ENCODE data around the gene SLC35E2B.
"Not testable (repeated sequence)": the region's sequence is repeated elsewhere in the genome, so short reads cannot be mapped to it uniquely, and the experiment has no call there.

SLC35E2B gene

DNA sequence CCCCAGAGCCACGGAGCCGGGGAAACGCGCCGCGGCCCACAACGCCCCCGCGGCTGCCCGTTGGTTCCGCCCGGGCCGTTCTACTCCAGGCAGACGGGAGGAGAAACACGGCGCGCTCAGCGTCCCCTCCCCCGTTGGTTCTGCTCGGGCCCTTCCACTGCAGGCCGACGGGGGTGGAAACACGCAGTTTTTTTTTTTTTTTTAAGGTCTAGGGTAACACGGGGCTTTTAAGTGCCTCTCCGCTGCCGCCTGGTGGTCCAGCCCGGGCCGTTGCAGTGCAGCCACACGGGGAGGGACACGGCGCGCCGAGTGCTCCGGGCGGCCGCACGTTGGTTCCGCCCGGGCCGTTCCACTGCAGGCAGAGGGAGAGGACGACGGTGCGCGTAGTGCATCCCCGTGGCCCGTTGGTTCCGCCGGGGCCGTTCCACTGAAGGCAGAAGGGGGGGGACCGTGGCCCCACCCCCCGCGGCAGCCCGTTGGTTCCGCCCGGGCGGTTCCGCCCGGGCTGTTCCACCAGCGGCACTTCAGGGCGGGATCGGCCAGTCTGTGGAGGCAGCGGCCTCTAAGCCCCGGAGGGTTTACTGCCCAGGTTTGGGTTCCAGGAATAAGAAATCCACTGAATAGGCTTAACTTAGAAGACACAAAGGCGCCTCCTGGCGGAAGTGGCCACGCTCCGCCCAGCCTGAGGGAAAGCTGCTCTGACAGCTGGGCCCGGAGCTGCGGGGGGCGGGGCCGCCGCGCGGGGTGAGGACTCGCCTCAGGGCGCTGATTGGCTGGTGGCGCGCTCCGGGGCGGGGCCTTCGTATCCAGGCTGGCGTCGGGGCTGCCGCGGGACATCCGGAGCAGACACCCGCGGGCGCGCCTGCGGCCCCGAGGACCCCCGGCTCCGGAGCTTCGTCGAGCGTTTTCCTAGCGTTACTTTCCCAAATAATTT is at the start of gene SLC35E2B:
TSS of gene SLC35E2B (minus strand) at position 82 of the 934 bp plus-strand sequence. CDS start 16,096 bp downstream, outside the sequence.
- peak; percentile 97 for DNase-seq (ENCODE audit: low spot score)

DNA sequence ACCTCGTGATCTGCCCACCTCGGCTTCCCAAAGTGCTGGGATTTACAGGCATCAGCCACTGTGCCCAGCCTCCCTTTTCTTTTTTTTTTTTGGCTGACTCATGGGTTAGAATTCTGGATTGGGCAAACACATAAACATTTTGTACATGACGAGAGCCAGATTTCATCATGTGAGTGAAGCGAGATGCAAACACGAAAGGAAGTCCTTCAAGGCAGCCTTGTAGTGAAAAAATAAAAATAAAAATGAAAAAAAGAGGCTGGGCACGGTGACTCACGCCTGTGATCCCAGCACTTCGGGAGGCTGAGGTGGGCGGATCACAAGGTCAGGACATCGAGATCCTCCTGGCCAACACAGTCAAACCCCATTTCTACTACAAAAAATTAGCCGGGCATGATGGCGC is 48.4 kb upstream of the SLC35E2B start:
- not testable (repeated sequence) for DNase-seq (ENCODE audit: low spot score)

DNA sequence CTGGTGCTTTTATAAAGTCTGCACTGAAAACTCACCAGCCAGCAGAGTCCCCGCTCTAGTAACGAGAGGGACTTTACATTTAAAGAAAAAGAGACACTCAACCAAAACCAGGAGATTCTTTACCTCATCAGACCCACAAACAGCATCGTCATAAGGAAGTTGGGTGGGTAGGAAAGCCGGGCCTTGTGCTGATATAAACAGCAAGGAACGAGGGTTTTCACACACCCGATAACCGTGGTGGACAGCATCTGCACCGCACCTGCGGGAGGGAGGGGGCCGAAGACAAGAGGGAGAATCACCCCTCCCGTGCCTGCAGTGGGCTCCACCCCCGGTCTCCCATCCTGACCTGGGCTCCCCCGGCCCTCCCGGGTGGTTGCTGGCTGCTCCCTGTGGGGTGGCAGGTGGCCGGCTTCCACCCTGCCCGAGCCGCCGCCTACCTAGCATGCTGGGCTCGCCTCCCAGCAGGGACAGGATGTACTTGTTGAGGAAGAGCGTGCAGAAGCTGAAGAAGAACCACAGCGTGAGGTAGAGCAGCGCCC is 46.3 kb upstream of the SLC35E2B start:
- not testable (repeated sequence) for DNase-seq (ENCODE audit: low spot score)

DNA sequence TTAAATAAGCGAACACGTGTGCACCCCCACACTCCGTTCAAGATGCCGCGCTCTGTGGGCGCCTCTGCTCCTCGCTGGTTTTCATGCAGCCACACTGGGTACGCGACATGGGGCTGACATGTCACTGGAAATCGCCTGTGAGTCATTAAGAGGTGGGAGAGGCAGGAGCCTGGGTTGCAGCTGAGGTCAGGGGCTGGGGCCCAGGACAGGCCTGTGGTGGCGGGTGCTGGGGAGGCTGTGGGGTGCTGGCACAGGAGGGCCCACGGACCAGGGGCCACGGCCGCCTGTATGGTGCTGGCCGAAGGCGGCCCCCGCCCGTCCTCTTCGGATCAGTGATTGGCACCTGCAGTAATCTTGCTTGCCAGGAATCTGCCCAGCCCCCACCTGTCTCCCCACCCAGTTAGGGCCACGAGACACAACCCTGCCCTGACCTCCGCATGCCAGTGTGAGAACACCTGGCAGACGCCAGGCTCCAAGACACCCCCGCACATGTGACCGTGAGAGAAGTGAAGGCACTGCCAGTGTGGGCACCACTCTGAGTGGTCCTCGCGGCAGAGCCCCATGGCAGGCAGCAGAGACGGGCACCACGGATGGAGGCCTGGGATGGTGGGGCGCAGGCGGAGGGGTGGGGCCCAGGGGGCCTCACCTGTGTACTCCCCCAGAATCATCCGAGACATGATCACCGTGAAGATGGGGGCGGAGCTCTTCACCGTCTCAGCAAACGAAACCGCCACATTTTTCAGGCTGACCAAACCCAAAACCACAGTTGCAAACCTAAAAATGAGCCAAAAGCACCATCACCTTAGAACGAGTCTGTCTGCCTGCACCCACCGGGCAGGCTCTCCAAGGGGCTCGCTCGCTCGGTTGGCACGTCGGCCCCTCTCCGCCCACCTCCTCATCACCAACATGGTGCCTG is 45.3 kb upstream of the SLC35E2B start:
- not testable (repeated sequence) for DNase-seq (ENCODE audit: low spot score)

DNA sequence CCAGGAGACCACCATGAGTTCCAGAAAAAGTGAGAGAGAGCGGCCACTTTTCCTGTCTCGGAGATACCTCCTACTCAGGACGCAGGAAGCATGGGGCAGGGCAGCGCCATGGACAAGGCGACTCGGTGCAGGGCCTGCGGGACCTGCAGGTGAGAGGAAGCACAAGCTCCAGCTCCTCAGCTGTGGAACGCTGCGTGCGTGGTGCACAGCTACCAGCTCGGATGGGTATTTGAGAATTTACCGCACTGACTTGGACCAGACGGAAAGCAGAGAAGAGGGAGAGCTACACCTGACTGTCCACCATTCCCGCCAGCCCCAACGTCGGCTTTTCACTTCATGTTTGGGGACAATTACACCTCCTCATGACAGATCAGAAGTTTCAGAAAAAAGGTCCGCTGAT is 39.8 kb upstream of the SLC35E2B start:
- no peak for DNase-seq (ENCODE audit: low spot score)

DNA sequence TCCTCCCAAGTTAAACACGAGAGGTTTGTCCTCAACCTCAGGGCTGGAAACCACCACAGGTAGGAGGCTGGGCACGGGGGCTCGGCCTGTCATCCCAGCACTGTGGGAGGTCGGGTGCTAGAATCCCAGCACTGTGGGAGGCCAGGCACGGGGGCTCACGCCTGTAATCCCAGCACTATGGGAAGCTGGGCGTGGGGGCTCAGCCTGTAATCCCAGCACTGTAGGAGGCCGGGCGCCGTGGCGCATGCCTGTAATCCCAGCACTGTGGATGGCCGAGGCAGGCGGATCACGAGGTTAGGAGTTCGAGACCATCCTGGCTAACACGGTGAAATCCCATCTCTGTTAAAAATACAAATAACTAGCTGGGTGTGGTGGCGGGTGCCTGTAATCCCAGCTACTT is 38.3 kb upstream of the SLC35E2B start:
- DNase-seq (ENCODE audit: low spot score): no peak

DNA sequence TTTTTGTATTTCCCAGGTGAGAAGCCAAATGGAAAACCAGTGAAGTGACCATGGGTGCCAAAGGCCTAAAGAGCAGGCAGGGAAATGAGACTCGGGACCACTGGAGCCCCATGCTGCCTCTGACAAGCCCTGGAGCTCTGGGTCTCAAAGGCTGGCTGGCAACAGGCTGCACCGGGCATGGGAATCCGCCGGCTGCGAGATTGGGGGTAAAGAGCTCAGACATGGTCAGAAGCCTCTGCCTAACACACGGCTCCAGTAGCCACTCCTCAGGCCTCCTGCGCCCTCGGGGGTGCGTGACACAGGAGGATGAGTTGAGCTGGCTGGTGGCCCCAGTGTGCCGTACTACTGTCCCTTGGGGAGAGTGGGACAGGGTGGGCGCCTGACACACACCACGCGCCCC is 37.6 kb upstream of the SLC35E2B start:
- DNase-seq (ENCODE audit: low spot score): not testable (repeated sequence)

DNA sequence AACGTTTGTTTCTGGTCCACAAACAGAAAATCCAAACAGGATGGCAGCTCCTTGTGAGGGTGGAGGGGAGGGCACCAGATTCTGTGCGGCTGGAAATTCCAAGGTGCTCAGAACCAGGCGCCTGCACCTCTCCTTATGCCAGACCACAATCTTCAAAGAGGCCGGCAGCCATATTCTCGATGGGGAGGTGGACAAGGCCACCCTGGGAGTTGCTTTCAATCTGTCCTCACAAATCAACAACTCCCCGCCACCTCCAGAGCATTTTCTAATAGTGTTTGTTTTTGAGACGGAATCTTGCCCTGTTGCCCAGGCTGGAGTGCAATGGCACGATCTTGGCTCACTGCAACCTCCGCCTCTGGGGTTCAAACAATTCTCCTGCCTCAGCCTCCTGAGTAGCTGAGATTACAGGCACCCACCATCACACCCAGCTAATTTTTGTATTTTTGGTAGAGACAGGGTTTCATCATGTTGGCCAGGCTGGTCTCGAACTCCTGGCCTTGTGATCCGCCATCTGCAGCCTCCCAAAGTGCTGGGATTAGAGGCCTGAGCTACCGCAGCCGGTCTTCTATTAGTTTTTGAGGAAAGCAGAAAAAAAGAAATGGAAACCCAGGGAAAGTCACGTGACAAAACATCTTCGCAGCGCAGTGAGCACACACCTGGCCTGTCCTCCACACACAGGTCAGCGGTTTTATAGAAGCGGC is 36.7 kb upstream of the SLC35E2B start:
- not testable (repeated sequence) for DNase-seq (ENCODE audit: low spot score)

DNA sequence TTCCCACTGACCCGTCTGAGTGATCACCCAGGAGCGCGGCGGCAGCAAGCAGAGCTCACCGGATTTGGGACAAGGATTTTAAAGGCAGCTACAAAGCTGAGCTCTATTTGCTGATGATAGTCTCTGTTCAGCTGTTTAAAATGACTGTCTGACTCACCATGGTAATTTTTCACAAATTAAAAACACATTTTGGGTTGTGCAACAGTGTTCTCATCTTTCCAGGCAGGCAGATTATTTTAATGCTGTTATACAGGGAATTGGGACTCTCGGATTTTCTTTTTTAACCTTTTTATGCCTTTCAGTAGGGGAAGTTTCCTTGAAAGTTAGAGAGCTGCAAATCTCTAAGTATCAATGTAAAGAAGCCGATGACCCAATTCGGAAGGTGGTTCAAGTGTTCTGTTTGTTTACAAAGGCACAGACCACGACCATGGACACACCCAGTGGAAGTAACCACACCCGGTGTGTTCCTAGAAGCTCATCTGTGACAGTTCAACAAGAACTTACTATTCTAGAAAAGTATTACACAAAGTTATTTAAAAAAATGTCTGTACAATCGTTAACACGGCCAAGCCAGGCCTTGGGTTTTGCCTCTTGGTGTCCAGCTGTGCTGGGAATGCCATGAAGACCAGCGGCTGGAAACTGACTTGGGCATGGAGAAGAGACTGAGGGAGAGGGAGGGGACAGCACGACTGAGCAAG is 35.9 kb upstream of the SLC35E2B start:
- peak; percentile 73 for DNase-seq (ENCODE audit: low spot score)

DNA sequence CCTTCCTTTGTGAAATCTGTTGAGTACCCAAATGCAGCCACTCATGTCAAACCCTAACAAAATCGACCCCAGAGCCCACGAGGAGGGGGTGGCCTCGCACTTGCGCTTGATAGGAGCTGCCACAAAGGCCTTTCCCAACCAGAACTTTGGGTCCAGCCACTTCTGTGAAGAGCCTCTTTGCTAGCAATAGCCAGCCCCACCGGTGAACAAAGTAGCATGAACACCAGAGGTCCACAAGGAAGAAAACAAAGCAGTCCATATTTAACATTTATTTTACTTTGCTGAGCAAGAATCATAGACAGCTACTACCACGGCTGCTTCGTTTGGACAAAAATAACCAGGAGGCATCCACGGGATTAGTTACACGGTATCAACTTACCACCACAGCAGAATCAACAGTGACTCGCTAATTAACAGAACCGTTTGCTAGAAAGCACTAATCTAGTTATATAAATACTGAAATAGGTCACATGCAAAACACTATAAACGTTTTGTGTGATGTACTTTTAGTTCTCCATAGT is 34.6 kb upstream of the SLC35E2B start:
- DNase-seq (ENCODE audit: low spot score): not testable (repeated sequence)

DNA sequence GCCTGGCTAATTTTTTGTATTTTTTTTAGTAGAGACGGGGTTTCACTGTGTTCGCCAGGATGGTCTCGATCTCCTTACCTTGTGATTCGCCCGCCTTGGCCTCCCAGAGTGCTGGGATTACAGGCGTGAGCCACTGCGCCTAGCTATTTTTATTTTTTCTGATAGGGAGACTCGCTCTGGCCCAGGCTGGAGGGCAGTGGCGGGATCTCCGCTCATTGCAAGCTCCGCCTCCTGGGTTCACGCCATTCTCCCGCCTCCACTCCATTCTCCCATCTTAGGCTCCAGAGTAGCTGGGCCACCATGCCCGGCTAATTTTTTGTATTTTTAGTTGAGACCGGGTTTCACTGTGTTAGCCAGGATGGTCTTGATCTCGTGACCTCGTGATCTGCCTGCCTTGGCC is 33.5 kb upstream of the SLC35E2B start:
- DNase-seq (ENCODE audit: low spot score): not testable (repeated sequence)

DNA sequence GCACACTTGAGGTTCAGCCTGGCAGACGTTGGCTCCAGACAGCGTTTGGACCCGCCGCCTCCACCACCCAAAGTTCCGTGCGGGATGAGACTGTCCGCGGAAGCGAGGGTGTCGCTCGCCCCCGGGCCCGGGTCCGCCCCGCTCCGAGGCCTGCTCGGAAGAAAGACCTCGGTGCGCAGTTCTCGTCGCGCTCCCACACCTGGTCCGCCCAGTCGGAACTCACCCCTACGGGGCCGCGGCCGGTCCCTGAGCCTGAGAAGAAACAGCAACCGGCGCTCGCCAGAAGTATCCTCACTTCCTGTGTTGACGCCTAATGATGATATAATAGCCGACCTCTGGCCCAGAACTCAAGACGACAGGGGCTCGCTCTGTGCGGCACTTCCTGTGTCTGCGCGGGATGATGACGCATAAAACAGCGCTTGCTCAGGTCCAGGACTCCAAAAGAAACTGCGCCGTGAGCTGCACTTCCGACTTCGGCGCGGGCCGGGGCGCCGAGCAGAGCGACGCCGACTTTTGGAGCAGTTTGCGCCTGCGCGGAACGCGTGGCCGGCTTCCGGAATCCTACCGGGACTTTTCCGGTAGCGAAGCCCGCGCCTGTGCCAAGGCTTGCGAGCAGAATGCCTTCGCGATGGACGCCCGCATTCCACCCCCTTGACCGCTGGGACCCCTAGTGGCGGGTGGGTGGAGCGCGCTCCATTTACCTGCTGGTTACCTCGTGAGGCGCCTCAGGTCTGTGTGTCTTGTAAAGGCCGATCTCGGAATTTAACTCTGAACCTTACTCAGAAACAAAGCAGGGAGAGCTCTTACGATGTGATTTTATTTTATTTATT is 31.7 kb upstream of the SLC35E2B start, which contains the start of gene CDK11A:
TSS of gene CDK11A (minus strand) at position 323 of the 830 bp plus-strand sequence. CDS start 1,539 bp downstream, outside the sequence.
- peak; percentile 98 for DNase-seq (ENCODE audit: low spot score)

DNA sequence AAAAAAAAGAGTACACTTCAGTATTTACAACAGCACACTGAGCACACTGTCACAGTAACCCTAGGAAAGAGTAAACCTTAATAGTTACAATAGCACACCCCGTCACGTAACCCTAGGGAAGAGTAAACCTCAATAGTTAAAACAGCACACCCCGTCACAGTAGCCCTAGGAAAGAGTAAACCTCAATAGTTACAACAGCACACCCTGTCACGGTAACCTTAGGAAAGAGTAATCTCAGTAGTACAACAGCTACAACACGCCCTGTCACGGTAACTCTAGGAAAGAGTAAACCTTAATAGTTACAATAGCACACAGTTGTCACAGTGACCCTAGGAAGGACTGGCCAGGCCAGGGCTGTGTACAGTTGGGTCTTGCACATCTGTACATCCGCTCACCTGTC is 28.6 kb upstream of the SLC35E2B start:
- no peak for DNase-seq (ENCODE audit: low spot score)

DNA sequence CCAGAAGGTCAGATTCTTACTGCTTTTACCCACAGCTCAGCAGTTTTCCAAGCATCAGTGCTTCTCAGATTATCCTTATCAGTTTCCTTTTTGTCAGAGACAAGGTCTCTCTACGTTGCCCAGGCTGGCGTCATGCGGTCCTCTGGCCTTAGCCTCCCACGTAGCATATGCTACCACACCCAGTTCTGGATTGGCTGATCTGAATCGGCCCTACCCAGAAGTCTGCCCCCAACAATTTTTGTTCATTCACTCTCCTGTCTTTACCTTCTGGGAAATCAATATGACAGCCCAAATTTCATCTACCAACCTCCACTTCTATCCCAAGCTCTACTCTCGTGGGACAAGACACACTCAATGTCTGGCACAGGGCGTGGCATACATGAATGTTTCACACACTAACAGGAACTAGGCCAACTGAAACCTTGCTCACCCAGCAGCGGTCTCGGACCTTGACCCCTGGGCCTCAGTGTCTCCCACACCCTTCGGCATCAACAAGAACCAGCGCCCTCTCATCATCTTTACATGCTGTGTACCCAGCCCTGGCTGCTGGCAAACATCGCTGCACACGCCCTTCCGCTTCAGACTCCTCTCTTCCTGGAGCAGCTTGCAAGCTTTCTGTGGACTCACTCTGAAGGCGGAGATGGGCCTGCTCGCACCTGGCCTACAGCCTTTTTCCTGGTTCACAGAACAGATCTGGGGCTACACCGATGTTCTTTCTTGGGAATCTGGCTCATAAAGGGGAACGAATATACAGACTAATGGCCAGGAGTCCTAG is 22.7 kb upstream of the SLC35E2B start:
- DNase-seq (ENCODE audit: low spot score): peak; percentile 75

DNA sequence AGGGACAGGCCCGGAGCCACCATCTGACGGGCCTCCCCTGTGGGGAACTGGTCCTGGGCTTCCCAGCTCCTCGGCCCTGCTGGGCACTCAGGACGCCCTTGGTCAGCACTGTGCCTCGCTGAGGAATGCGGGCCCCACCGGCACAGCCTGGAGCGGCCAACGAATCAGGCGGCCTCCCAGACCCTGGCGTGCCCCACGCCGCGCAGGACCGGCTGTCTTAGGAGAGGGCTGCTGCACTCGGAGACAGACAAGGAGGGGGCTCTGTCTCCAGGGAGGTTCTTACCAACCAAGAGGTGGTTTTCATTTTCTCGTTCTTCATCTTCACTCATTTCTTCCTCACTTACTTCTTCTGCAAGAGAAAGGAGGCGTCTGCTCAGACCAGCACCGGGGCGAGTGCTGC is 15.3 kb upstream of the SLC35E2B start:
- not testable (repeated sequence) for DNase-seq (ENCODE audit: low spot score)

DNA sequence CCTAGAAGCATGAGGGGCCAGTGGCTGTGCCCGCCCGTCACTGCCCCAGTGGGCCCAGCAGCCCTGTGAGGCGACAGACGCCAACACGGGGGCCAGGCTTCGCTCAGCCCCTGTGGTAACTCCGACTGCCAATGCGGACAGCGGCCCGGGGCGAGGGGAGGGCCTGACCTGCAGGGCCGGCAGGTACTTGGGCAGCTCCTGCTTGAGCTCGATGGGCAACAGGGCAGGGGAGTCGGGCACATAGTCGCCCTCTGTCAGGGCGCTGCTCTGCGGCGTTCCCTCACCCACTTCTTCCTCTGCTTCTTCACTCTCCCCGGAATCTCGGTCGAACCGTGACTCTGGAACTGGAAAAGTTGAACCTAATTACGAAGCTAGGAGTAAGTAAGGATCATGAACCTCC is 14.6 kb upstream of the SLC35E2B start:
- not testable (repeated sequence) for DNase-seq (ENCODE audit: low spot score)

DNA sequence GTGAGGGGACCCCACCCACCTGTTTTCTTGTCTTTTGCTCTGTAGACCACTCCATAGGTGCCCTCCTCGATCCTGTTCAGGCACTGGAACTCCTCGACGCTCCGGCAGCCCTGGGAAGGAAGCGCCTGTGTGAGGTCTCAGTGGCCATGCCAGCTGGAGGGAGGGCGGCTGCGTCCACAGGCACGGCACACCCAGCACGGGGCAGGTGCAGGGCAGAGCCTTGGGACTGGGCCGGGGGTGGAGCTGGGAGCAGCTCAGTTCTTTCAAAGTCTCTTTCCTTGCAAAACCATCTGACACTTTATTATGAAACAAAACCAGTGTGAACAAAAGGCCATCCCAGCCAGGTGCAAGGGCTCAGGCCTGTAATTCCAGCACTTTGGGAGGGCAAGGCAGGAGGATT is 13.0 kb upstream of the SLC35E2B start:
- DNase-seq (ENCODE audit: low spot score): not testable (repeated sequence)

DNA sequence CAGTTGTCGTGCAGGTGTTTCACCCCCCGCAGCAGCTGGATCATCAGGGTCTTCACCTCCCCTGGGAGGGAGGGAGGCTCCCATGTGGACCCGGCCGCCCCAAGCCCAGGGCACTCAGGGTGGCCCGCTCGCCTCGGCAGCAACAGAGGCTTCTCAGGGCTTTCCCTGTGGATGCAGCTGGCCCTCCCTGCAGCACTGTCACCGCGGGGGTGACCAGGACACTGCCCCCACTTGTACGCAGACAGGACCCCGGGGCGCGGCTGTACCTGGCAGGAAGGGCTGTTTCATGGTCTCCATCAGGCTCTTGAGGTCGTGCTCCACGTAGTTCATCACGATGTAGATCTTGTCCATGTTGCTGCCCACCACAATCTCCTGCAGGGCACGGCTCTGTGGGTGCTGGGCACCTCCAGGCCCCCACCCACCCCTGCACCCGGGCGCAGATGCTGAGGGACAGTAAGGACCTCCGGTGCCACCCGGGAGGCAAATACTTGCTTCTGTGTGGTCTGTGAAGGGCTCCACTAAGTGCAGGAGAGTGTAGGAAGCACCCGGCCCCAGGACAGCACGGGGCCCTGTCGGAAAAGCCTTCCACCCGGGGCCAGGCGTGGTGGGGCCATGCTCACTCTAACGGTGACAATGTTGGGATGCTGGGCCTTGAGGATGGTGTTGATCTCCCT is 11.8 kb upstream of the SLC35E2B start:
- not testable (repeated sequence) for DNase-seq (ENCODE audit: low spot score)

Data from hematopoietic multipotent progenitor cell treated with erythropoietin and hydrocortisone succinate and interleukin-3 and kit ligand, for 17 days (in vitro differentiated cells).